ENCODE measurements around the gene PPP2R1B.
"Not testable (repeated sequence)": the region's sequence is repeated elsewhere in the genome, so short reads cannot be mapped to it uniquely, and the experiment has no call there.

The PPP2R1B gene

DNA sequence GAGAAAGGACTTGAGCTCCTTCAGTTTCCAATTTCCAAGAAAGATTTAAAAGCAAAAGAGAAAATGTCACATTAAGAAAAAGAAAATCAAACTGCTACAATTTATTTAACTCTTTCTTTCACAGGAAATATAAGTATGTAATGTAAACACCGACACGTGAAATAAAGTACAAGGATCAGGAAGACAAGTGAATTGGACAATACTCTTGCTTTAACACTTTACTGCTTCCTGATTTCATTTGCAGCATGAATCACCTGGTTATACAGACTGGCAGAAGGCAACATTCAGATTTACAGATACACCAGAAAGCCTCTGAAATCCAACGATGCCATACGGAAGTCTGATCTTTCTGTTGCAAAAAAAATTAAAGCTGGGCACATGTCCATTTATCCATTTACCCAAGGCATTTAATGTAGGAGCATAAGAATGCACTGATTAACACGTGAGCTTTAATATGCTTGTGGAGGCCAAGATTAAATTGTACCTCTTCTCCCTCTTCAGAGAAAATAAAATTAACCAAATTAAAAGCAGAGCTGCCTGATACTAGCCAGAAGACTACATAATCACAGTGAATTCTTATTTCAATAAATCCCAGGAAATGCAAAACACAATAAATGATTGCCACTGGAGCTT is 16.0 kb upstream of the PPP2R1B start:
- DNase-seq (ENCODE audit: low read depth), result no peak

DNA sequence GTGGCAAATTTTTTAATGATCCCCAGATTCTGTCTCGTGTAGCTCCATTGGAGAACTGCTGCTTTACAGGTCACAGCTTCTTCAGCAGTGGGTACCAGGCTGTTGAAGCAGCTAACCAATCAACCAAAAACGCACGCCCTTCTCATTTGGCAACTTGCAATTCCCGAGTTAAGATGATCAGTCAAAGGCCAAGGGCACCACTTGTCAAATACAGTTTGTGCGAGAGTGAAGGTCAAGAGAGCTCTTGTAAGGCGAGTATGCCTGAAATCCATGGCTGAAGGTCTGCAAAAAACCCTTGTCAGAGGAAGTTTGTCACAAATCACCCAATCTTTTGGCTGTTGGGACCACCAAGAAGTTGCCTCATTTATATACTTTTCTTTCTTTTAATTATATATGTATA is 12.9 kb upstream of the PPP2R1B start:
- DNase-seq (ENCODE audit: low read depth), result no peak

DNA sequence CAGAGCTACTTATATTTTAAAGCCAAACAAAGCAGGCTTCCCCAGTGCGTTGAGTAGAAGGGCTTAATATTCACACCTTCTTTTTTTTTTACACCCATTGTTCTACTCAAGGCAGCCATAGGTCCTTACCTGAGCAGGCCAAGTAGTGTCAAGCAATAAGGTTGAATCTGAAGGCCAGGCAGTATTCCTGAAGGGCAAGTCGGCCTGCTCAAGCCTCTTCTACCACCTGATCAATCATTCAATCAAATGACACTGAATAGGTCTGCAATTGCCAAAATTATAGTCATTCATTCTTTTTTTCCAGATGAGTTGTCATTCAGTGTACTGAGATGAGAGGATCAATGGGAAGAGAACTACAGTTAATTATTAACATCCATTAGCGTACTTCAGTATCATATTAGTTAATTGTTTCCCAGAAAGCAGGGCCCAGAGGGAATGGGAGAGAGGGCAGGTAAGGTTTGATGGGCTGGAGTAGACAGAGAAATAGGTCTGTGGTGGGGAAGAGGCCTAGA is 11.9 kb upstream of the PPP2R1B start:
- DNase-seq (ENCODE audit: low read depth), result no peak

DNA sequence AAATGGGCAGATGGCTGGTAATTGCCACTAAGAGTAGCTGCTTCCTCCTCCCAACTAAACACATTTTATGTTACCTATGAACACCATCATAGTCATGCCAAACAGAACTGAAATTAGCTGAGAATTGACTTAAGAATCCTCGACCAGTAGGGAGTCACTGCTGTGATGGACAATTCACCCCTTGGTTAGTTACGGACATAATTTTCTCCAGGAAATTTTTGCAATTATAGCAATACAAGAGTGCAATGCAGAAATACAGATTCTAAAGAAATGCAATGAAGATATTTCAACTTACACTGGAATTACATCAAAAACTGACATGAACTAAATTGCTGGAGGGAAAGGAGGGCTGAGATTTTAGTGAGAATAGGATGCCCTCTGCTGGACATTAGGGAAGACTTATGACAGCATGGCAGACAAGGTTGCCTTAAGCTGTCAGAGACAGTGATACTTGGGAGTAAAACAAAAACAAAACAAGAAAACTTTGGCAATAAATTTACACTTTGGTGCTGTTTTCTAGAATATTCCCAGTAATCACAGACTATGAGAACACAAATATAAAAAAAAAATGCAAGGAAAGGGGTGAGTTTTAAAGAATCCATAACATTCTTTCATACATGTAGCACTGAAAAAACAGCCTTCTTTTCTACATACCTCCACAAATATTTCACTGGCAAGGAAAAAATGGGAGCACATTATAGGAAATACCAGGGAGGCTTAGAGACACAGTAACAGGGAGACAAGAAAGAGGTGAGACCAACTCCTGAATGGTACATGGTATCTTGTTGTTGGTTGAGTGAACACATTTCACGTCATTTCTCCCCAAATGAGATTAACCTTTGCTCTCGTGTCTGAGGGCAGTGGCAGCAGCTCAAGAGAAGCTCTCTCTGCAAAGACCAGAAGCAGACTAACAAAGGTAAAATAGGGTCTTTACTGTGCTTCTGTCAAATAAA is 11.2 kb upstream of the PPP2R1B start:
- DNase-seq (ENCODE audit: low read depth), result peak; percentile 24

- DNase-seq (ENCODE audit: low read depth), result no peak
Observed at GRCh38 chr11:111776398-111777093, 10.4 kb upstream of the PPP2R1B start.

DNA sequence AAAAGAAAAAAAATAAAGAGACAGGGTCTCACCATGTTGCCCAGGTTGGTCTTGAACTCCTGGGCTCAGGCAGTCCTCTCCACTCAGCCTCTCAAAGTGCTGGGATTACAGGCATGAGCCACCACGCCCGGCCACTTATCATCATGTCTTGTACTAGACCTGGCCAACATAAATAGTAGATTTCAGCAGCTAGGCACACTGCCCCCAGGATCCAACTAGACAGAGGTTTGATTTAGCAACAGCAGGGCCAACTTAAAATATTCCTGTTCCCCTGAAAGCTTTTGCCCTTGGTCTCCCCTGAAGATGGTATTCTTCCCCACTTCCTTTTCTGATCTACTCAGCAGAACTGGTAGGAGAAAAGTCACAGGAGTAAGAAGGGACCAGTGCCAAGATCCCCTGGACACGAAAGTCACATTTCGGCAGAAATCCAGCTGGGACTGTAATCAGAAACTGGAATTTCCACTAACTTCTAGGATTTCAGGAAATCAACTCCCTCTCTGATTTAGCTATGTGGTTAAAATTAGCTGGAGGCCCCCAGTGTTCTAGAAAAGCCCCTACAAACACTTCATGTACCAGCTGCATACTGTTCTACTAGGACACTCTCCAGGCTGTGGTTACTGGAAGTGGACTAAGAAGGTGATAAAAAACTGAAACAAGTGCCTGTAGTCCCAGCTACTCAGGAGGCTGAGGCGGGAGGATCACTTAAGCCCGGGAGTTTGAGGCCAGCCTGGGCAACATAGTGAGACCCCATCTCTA is 8.9 kb upstream of the PPP2R1B start:
- DNase-seq (ENCODE audit: low read depth), result no peak

- no peak for DNase-seq (ENCODE audit: low read depth)
Observed at GRCh38 chr11:111772535-111772934, 6.3 kb upstream of the PPP2R1B start.

GRCh38 chr11:111771205-111771604 is 5.0 kb upstream of the PPP2R1B start:
- not testable (repeated sequence) for DNase-seq (ENCODE audit: low read depth)

DNA sequence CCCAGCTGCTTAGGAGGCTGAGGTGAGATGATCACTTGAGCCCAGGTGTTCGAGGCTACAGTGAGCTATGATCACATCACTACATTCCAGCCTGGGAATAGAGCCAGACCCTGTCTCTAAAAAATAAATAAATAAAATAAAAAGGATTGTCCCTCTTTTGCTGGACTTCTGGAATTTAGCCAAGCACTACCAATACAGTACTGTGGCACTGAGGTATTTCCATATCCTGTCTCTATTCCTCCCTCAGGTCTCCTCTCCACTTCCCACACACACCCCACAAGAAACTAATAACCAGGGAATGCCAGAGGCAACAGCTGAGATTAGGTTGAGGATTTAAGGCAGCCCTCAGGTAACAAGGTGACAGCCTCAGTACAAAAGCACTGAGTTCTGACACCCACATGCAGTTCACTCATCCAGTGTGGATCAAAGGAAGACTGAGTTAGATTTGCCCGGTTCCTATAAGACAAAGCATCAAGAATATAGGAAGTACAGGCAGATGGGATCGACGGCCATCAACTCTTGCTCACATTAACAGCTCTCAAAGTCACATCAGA is 4.5 kb upstream of the PPP2R1B start:
- DNase-seq (ENCODE audit: low read depth), result no peak

DNA sequence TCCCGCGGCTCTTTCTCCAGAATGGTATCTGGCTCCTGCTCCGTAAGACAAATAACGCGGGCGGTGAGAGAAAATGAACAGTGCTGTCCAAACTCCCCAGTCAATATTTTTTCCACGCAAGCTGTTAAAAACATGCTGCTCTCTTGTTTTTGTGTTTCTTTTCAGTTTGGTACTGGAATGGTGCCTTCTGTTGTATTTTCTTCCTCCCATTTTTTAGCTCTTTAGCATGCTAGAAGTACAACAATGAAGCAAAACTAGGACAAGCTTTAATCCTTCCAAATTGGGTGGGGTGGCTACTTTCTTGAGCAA is 599 bp upstream of the PPP2R1B start:
- no peak for DNase-seq (ENCODE audit: low read depth)

DNA sequence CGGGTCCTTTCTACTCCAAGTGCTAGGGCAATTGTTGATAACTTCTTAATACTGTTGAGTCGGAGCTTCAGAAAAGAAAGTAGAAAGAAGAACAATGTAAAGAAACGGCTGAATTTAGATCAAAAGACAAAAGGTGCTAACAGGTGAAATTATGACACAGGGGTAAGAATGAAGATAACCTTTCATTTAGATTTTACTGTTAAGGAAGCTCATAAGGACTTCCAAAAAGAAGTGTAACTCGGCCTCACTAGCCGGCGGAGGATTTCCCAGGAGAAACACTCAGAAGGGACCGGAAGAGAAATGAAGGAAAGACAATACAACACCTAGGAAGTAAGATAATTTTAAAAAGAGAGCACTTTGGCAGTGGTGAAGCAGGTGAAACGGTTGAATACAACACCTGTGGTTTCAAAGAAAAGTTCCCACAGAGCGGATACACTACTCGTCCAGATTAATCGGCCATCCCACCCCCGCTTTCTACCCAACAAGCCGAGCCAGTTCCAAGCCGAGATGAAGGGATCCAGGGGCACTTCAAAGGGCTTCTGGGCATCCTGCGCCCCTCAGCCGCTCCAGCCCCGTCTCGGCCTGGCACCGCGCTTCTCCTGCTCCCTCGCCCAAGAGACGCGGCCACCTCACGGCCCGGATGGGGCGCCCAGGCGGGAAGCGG is 737 bp downstream of the PPP2R1B start:
- DNase-seq (ENCODE audit: low read depth), result no peak

DNA sequence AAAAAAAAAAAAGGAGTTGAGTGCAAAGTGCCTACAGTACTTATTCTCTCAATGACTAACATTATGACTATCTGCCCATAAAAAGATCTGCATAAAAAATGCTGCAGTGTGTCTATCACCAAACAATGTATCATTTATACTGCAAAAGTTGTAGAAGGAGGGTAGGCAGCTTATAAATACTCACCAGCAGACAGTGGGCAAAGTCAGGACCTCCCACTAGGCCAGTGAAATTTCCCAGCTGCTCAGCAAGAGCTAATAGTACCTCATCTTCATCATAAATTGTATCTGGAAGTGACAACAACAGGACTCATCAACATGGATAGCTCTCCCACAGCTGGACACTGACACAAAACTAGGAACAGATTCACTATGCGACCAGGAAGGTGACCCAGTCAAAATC is 1.6 kb downstream of the PPP2R1B start:
- no peak for DNase-seq (ENCODE audit: low read depth)

DNA sequence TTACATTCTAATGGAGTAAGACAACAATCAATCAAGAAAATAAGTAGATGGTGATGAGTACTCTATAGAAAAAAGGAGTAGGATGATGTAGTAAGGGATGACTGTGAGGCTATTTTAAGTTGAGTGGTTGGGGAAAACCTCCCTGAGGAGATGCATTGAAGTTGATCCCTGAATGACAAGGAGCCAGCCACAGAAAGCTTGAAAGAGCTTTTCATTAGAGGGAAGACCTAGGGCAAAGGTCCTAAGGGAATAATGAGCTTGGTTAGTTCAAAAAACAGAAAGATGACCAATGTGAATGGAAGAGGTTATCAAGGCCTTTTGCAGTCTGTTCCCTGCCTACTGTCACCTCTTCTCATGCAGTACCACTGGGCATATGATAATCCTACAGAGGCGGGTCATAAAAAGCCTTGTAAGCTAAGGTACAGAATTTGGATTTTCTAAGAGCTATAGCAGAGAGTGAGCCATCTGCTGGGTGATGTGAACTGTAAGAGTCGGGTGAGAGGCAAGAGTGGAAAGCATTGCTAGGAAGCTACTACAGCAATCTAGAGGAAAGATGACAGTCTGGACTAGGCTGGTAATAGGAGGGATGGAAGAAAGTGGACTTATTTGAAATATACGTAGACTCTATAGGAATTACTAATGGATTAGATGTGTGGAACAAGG is 3.1 kb downstream of the PPP2R1B start:
- DNase-seq (ENCODE audit: low read depth), result no peak

DNA sequence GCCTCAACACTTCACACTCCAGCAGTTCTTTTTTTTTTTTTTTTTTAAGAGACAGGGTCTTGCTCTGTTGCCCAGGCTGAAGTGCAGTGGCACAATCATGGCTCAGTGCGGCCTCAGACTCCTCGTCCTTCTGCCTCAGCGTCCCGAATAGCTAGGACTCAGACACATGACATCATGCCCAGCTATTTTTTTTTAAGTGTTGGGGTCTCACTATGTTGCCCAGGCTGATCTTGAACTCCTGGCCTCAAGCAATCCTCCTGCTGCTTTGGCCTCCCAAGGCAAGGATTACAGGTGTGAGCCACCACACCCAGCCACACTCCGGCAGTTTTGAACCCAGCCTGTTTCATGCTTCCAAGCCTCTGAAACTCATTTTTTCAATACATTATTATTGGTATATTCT is 3.7 kb downstream of the PPP2R1B start:
- DNase-seq (ENCODE audit: low read depth), result no peak

DNA sequence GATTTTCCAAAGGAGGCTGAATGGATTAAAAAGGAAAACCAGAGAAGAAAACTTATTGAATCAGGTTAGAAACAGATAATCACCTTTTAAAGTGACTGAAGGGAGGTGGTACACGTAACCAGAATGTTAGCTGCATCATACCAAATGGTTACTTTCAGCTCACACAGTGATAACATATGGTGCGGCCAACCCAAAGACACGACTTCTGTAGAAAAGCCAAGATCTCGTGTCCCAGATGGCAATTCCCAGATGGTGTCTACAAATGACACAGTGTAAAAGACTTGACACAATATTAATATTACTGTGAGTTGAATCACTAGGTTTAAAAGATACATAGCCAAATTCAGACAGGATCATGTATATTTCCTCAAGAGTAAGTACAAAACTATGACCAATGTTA is 5.2 kb downstream of the PPP2R1B start:
- no peak for DNase-seq (ENCODE audit: low read depth)

DNA sequence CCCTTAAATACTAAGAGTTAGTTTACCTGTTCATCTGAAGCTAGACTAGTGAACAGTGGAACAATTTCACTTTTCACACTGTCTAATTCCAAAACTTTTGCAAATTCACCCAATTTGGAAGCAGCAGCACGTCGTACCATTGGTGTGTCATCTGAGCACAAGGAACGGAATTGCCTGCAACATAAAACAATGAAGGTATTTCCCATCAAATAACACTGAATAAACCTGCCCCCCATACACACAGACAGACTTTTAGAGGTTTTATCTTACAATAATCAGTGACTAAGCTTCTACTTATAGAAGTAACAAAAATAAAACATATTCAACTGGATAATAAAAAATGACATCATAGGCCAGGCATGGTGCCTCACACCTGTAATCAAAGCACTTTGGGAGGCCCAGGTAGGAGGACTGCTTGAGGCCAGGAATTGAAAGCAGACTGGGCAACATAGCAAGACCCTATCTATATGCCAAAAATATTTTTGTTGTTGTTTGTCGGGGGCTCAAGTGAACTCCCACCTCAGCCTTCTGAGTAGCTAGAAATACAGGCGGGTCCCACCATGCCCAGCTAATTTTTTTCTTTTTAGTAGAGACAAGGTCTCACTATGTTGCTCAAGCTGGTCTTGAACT is 6.3 kb downstream of the PPP2R1B start:
- DNase-seq (ENCODE audit: low read depth), result no peak

GRCh38 chr11:111759376-111759775 is 6.8 kb downstream of the PPP2R1B start:
- no peak for DNase-seq (ENCODE audit: low read depth)

- DNase-seq (ENCODE audit: low read depth), result no peak
Observed at GRCh38 chr11:111756097-111756496, 10.1 kb downstream of the PPP2R1B start.

- DNase-seq (ENCODE audit: low read depth), result no peak
Observed at GRCh38 chr11:111749646-111750045, 16.5 kb downstream of the PPP2R1B start.
